Measurements from ENCODE around the gene PDCD1LG2.

DNA sequence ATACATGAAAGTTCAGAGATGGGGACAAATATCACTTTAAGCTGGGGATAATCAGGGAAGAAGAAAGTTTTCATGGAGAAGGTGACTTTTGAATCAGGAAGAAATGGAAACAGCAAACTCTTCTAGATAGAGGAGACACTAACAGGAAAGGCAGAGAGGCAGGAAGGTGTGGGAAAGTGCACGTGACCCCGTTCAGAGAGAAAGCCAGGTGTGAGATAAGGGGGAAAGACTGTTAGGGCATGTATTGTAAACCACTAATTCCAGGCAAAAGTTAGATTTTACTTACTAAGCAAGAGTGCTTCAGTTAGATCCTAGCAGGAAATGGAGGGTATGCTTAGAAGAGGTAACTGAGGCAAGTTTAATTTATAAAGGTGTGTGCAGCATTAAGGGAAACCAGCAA is 58.5 kb downstream of the PDCD1LG2 start:
- no peak for TF ChIP-seq CTCF (IDR thresholded peaks at IDR 0.05; ENCODE audit: low read depth, low read length, poor library complexity, severe bottlenecking)
- TF ChIP-seq EZH2phosphoT487 (IDR thresholded peaks at IDR 0.05; ENCODE audit: borderline replicate concordance, low read length), result no peak
